CD4-positive, CD25-positive, alpha-beta regulatory T cell (primary cell): ENCODE measurements around the gene TMA7. TPM values are rescaled to one million over a fixed set of nuclear protein-coding genes. Genes with fewer than 3 reads are reported as not detected.
"Not testable (repeated sequence)": the region's sequence is repeated elsewhere in the genome, so short reads cannot be mapped to it uniquely, and the experiment has no call there.

Experiments
- ATAC-seq, 2 donors: fragments of 150-1000 bp; cut with Tn5 transposase; one replicate each; pipeline ENCODE4 v1.10.0; 2021; ENCODE audit warnings: low read depth in 2 of 2, moderate number of reproducible peaks in 2 of 2, moderate library complexity in 1 of 2
- DNase-seq, 3 donors: peaks; one replicate each; pipeline versions ENCODE4 v3.0.0 to v3.0.0-alpha.2; 2012 to 2022; ENCODE audit warnings: mixed read lengths in 1 of 3
- H3K27ac ChIP-seq: one replicate; pipeline ENCODE4 v1.7.0; 2013; ENCODE audit warnings: mild to moderate bottlenecking, low read length; ENCODE audit not compliant: insufficient read depth, poor library complexity, severe bottlenecking
- H3K27me3 ChIP-seq: one replicate; pipeline ENCODE4 v1.7.0; 2013; ENCODE audit warnings: low read length; ENCODE audit not compliant: control insufficient read depth, insufficient read depth
- H3K36me3 ChIP-seq: one replicate; pipeline ENCODE4 v1.7.0; 2013; ENCODE audit warnings: mild to moderate bottlenecking, low read length, moderate library complexity; ENCODE audit not compliant: control insufficient read depth, insufficient read depth
- H3K4me1 ChIP-seq: 2 replicates; pipeline ENCODE4 v1.7.0; 2013; ENCODE audit warnings: mild to moderate bottlenecking, low read length; ENCODE audit not compliant: insufficient read depth, control insufficient read depth, poor library complexity, severe bottlenecking
- H3K4me3 ChIP-seq: one replicate; pipeline ENCODE4 v1.7.0; 2013; ENCODE audit warnings: low read depth, mild to moderate bottlenecking, low read length, moderate library complexity
- H3K9me3 ChIP-seq, 2 experiments: 1 replicate in 1 of 2; 2 replicates in 1 of 2; pipeline ENCODE4 v1.7.0; 2013; ENCODE audit warnings: low read length in 2 of 2, mild to moderate bottlenecking in 1 of 2, moderate library complexity in 1 of 2; ENCODE audit not compliant: control insufficient read depth in 2 of 2
- H3K27ac Mint-ChIP-seq, 3 donors: one replicate each; pipeline ENCODE4 v1.8.0; 2020 to 2022; ENCODE audit warnings: mild to moderate bottlenecking in 3 of 3, mixed read lengths in 3 of 3, moderate library complexity in 2 of 3
- H3K27me3 Mint-ChIP-seq: one replicate; pipeline ENCODE4 v1.8.0; 2022; ENCODE audit warnings: mild to moderate bottlenecking, mixed read lengths
- H3K36me3 Mint-ChIP-seq: one replicate; pipeline ENCODE4 v1.8.0; 2020; ENCODE audit warnings: mixed read lengths
- H3K4me1 Mint-ChIP-seq, 4 donors: one replicate each; pipeline ENCODE4 v1.8.0; 2020 to 2022; ENCODE audit warnings: mixed read lengths in 4 of 4, mild to moderate bottlenecking in 1 of 4
- H3K4me3 Mint-ChIP-seq, 4 donors: one replicate each; pipeline ENCODE4 v1.8.0; 2020 to 2022; ENCODE audit warnings: mild to moderate bottlenecking in 4 of 4, mixed read lengths in 4 of 4, moderate library complexity in 3 of 4
- H3K9me3 Mint-ChIP-seq, 7 donors: one replicate each; pipeline ENCODE4 v1.8.0; 2020 to 2022; ENCODE audit warnings: mixed read lengths in 7 of 7, mild to moderate bottlenecking in 3 of 7, moderate library complexity in 2 of 7
- polyA plus RNA-seq, 4 donors: library from polyadenylated mRNA; unstranded; fragments of 300-500 nt; fragmentation: Illumina TruSeq; gene quantifications; one replicate each; pipeline ENCODE4 v1.2.3, GENCODE V29; 2021
- total RNA-seq: library from RNA; stranded (reverse); gene quantifications from one replicate; pipeline ENCODE4 v1.2.3, GENCODE V29; 2022

Gene TMA7
- total and polyA plus RNA-seq, 5 donors from 2014 or later, result 248 to 743 (median 676) TPM

DNA sequence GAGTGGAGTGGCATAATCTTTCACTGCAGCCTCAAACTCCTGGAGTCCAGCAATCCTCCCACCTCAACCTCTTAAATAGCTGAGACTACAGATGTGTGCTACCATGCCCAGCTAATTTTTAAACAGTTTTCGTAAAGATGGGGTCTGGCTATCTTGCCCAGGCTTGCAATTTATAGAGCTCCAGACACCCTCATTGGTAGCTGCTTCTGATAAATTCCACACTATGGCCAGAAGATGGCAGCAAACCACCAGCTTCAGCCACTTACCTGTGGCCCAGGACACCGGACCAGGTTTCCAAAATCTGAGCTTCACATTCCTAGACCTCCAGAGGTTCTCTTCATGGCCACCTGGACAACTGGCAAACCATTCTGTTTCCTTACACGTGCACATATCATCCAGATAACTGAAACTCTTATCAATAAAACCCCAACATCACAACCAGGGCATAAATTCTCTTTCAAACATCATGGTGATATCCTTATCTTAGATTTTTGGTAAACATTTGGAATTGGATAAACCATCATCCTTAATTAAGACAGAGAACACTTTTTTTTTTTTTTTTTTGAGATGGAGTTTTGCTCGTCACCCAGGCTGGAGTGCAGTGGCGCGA is 39.1 kb upstream of the TMA7 start:
- no peaks in the 10 kb centered on the region for H3K36me3 ChIP-seq
- H3K4me3 ChIP-seq, result no peak overlapping the region
- Mint-ChIP-seq H3K9me3 (peaks cover 0 to 1% (median 0%) of the 10 kb centered on the region in 7 donors), H3K36me3 (no peaks in the 10 kb centered on the region), H3K4me1 (peaks cover 0 to 4% (median 0%) of the 10 kb centered on the region in 4 donors), H3K27me3 (peaks cover 19% of the 10 kb centered on the region), H3K27ac (no peak overlapping the region), H3K4me3 (no peak overlapping the region)
- peak; percentile 62 to 65 for ATAC-seq
- H3K4me1 ChIP-seq, result no peaks in the 10 kb centered on the region
- no peaks in the 10 kb centered on the region for H3K9me3 ChIP-seq
- no peak overlapping the region for H3K27ac ChIP-seq
- peak; percentile 64 to 76 (median 72) for DNase-seq
- H3K27me3 ChIP-seq, result no peaks in the 10 kb centered on the region

DNA sequence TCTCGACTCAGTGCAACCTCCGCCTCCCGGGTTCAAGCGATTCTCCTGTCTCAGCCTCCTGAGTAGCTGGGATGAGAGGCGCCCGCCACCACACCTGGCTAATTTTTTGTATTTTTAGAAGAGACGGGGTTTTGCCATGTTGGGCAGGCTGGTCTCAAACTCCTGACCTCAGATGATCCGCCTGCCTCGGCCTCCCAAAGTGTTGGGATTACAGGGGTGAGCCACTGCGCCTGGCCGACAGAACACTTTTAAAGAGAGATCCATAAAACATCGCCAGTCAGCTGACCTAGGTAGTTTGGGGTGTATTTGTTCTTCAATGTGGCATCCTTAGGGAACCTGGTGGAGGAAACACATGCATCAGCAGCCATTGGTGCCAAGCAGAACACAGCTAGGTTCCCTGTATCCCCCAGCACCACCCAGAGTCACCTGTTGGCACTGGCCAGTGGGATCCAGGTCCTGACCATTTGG is 38.6 kb upstream of the TMA7 start:
- H3K4me3 Mint-ChIP-seq, ATAC-seq, H3K4me1 Mint-ChIP-seq, H3K9me3 Mint-ChIP-seq, H3K4me1 ChIP-seq, DNase-seq, H3K27ac ChIP-seq, H3K27ac Mint-ChIP-seq, H3K36me3 ChIP-seq, H3K4me3 ChIP-seq, H3K36me3 Mint-ChIP-seq, H3K27me3 ChIP-seq, H3K9me3 ChIP-seq: not testable (repeated sequence)
- H3K27me3 Mint-ChIP-seq, result peaks cover 16% of the 10 kb centered on the region

DNA sequence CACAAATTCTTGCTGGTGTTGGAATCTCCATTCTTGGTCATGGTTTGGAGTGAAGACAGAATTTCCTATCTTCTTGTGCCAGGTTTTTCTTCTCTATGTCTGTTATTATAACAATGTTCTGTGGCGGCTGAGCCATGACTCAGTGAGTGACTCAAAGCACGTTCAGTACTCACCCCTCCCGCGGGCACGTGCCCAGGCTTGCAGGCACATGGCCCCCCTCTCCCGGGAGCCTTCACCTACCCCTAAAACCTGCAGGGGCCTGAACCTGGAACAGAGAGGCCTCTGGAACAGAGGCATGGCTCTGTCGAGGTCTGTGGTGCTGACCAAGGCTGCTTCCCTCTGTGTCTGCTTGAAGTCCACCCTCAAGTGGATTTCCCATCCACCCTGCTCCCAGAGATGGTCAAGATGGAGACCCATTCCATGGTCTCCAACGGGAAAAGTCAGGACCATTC is 37.8 kb upstream of the TMA7 start:
- H3K36me3 Mint-ChIP-seq, result no peaks in the 10 kb centered on the region
- Histone ChIP-seq H3K9me3 (no peaks in the 10 kb centered on the region), H3K27ac (no peak overlapping the region), H3K27me3 (no peaks in the 10 kb centered on the region), H3K36me3 (no peaks in the 10 kb centered on the region), H3K4me3 (no peak overlapping the region), H3K4me1 (no peaks in the 10 kb centered on the region)
- H3K27ac Mint-ChIP-seq, result no peak overlapping the region
- DNase-seq, result no peak
- peaks cover 10% of the 10 kb centered on the region for H3K27me3 Mint-ChIP-seq
- peaks cover 0 to 1% (median 0%) of the 10 kb centered on the region in 7 donors for H3K9me3 Mint-ChIP-seq
- H3K4me3 Mint-ChIP-seq, result no peak overlapping the region
- peaks cover 0 to 4% (median 0%) of the 10 kb centered on the region in 4 donors for H3K4me1 Mint-ChIP-seq
- no peak for ATAC-seq

DNA sequence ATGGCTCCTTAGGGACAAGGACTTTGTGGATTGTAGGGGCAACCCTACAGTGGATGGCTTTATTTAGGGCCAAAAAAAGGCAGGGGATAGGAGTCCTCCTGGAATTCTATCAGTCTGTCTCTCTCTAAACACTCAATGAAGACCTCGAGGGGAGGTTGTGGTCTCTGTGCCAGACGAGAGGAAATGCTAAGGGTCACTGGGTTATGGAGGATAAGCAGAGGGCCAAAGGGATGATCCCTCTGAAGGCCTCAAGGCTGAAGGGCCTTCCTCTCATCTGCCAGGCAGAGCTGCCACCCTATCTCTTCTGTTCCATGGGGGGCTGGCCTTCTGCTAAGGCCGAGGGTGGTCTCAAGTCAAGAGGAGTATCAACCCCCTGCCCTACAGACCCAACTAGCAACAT is 37.1 kb upstream of the TMA7 start:
- H3K27me3 ChIP-seq, result no peaks in the 10 kb centered on the region
- Mint-ChIP-seq H3K27me3 (peaks cover 9% of the 10 kb centered on the region), H3K36me3 (no peaks in the 10 kb centered on the region), H3K4me3 (no peak overlapping the region), H3K9me3 (peaks cover 0 to 1% (median 0%) of the 10 kb centered on the region in 7 donors), H3K4me1 (peaks cover 0 to 4% (median 0%) of the 10 kb centered on the region in 4 donors), H3K27ac (no peak overlapping the region)
- ATAC-seq (no peak), DNase-seq (no peak)
- no peak overlapping the region for H3K27ac ChIP-seq
- no peaks in the 10 kb centered on the region for H3K4me1 ChIP-seq
- no peak overlapping the region for H3K4me3 ChIP-seq
- no peaks in the 10 kb centered on the region for H3K36me3 ChIP-seq
- H3K9me3 ChIP-seq, result no peaks in the 10 kb centered on the region

DNA sequence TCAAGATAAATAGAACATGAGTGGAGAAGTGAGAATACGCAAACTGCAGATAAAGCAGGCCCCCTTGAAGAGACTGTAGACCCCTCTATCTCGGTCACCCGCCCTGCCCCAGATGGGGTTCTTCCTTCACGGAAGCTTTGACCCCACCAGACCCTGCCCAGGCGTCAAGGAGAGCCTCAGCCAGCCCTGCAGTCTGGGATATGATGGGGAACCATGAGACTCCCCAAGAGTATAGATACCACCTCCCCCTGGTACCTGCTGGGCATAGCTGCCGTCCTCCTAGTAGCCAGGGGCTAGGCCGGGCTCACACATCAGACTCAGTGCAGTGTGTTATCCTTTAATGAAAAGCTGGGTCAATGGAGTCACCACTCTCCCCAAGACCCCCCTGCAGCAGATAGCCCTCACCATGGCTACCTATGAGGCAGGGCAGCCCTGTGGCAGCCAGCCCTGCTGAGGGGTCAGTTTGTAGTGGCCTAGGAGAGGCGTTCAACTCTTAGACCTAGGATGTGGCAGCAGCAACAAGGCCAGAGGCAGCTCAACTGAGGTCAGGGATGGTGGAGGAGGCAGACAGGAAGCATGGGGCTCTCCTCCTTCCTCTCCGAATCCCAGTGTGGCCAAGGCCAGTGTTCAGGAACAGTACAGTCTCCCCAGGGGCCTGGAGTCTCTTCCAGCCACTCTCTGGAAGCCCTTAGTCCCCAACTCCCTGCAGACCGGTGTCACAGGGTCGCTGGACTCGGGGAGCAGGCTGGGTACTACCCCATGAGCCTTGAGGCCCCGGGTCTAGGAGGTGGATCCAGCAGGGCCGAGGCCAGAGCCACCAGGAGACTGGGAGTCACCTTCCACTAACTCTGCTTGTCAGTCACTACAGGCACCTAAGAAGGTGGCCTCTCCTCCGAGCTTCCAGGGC is 36.3 kb upstream of the TMA7 start:
- no peak overlapping the region for H3K27ac ChIP-seq
- no peak overlapping the region for H3K4me3 Mint-ChIP-seq
- DNase-seq (no peak), ATAC-seq (no peak)
- no peak overlapping the region for H3K27ac Mint-ChIP-seq
- no peaks in the 10 kb centered on the region for H3K36me3 Mint-ChIP-seq
- no peaks in the 10 kb centered on the region for H3K9me3 ChIP-seq
- peaks cover 0 to 1% (median 0%) of the 10 kb centered on the region in 7 donors for H3K9me3 Mint-ChIP-seq
- no peaks in the 10 kb centered on the region for H3K4me1 ChIP-seq
- peaks cover 9% of the 10 kb centered on the region for H3K27me3 Mint-ChIP-seq
- no peak overlapping the region for H3K4me3 ChIP-seq
- no peaks in the 10 kb centered on the region for H3K27me3 ChIP-seq
- H3K4me1 Mint-ChIP-seq, result peaks cover 0 to 4% (median 0%) of the 10 kb centered on the region in 4 donors
- no peaks in the 10 kb centered on the region for H3K36me3 ChIP-seq

DNA sequence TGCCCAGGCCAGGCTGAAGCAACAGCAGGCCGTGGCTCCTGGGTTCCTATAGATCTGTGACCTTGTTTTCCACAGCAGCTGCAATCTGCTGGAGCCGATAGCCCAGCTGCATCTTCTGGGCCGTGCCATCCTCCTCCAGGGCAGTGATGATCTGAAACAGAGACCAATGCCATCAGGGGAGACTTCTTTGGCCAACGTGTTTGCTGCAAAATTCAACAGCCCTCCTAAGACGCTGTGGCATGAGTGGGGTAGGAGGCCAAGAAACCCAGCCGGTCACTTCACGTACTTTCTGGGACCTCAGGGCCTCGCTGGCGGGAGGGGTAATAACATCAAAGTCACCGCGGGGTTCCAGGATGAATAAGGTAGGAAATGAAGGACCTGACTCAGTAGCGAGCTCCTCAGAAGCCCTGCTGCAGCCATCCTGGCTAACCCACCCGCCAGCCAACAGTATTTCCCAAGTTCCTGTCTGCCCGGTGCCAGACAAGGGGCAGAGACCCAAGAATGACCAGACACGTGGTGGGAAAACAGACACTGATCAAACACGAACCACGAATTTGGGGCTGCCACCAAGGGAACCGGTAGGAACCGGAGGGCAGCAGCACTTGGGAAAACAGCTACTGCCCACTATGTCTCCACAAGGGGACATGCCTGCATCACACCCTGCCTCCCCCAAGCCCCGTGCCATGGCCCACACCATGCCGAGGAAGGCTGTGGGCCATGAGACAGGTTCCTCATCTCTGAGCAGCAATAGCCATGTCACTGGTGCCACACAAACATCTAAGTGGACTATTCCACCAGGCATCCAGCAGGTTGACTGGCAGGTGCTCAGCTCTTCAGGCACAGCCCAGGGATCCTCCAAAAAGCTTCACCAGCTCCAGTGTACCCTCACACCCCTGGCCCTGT is 35.4 kb upstream of the TMA7 start:
- H3K36me3 ChIP-seq, result no peaks in the 10 kb centered on the region
- no peaks in the 10 kb centered on the region for H3K27me3 ChIP-seq
- H3K27ac Mint-ChIP-seq, result no peak overlapping the region
- no peaks in the 10 kb centered on the region for H3K9me3 ChIP-seq
- H3K4me3 Mint-ChIP-seq, result no peak overlapping the region
- ATAC-seq, result no peak
- no peaks in the 10 kb centered on the region for H3K36me3 Mint-ChIP-seq
- no peak for DNase-seq
- no peak overlapping the region for H3K27ac ChIP-seq
- H3K9me3 Mint-ChIP-seq, result peaks cover 0 to 1% (median 0%) of the 10 kb centered on the region in 7 donors
- H3K4me1 ChIP-seq, result no peaks in the 10 kb centered on the region
- peaks cover 9% of the 10 kb centered on the region for H3K27me3 Mint-ChIP-seq
- peaks cover 0 to 4% (median 0%) of the 10 kb centered on the region in 4 donors for H3K4me1 Mint-ChIP-seq
- H3K4me3 ChIP-seq, result no peak overlapping the region

DNA sequence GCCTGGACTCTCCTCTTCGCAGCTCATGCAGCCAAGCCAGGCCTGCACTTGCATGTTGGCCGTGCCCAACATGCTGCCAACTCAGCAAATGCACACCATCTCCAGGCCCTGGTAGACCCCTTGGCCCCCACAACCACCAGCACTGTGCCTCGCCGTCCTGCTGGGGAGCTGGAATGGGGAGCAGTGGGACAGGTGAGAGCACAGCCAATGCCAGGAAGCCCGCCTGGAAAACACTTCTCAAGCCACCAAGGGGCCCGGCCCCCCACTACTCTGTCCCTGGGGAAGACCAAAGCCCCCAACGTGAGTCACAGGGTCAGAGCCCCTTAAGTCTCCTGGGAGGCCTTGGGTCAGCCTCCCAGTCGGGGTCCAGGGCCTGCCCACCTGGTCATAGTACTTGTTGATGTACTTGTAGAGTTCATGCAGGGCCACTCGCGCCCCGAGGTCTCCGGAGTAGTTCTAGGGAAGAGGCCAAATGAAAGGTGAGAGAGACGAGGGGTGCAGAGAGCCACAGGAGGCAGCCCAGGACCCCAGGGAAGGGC is 34.6 kb upstream of the TMA7 start:
- no peaks in the 10 kb centered on the region for H3K9me3 ChIP-seq
- H3K9me3 Mint-ChIP-seq, result no peaks in the 10 kb centered on the region
- no peak for ATAC-seq
- H3K36me3 Mint-ChIP-seq, result no peaks in the 10 kb centered on the region
- no peak overlapping the region for H3K27ac ChIP-seq
- H3K4me1 ChIP-seq, result no peaks in the 10 kb centered on the region
- H3K36me3 ChIP-seq, result no peaks in the 10 kb centered on the region
- no peak for DNase-seq
- H3K4me1 Mint-ChIP-seq, result peaks cover 0 to 4% (median 0%) of the 10 kb centered on the region in 4 donors
- peaks cover 9% of the 10 kb centered on the region for H3K27me3 Mint-ChIP-seq
- H3K4me3 ChIP-seq, result no peak overlapping the region
- H3K27me3 ChIP-seq, result no peaks in the 10 kb centered on the region
- H3K27ac Mint-ChIP-seq, result no peak overlapping the region
- no peak overlapping the region for H3K4me3 Mint-ChIP-seq
